Activated CD4-positive, CD25-positive, alpha-beta regulatory T cell treated with anti-CD3 and anti-CD28 coated beads, Interleukin-2, amount 50 U/mL, for 16 hours (primary cell): ENCODE measurements around the gene PRMT3.
"Not testable (repeated sequence)": the region's sequence is repeated elsewhere in the genome, so short reads cannot be mapped to it uniquely, and the experiment has no call there.

ENCODE experiments used
- DNase-seq: peaks from one replicate; pipeline ENCODE4 v3.0.0-alpha.2; 2020; ENCODE audit warnings: low read depth, low spot score

The PRMT3 gene

DNA sequence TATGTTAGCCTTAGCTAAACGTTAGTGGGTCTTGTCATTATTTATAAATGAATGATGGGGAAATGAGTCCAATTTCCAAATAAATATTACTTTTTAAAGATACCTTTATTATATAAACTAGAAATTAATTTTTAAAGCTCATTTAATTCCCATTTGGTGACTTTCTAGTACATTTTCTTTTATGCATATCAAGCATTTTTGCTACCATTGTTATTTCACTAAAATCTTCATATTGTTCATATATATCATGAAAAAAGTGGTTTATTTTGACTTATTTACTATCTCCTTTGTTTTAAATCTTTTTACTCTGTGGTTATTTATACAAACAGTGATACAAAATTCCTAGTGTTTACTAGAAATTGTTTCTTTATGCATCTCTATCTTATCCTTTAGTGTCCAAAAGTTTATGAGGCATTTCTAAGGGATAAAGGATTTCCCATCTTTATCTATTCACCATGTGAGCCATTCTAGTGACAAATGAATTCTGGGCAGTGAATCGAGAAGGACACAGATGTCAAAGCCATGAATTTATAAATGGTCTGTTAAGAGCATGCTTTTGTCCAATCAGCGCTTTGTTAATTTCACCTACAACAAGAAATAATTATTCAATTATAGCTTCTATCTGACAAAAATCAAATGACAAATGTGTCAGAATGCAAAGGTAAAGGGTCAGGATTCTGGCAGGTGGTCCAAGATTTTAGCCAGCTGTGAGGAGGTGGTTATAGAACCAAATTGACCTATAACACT is 70.6 kb downstream of the PRMT3 start:
- DNase-seq = no peak

DNA sequence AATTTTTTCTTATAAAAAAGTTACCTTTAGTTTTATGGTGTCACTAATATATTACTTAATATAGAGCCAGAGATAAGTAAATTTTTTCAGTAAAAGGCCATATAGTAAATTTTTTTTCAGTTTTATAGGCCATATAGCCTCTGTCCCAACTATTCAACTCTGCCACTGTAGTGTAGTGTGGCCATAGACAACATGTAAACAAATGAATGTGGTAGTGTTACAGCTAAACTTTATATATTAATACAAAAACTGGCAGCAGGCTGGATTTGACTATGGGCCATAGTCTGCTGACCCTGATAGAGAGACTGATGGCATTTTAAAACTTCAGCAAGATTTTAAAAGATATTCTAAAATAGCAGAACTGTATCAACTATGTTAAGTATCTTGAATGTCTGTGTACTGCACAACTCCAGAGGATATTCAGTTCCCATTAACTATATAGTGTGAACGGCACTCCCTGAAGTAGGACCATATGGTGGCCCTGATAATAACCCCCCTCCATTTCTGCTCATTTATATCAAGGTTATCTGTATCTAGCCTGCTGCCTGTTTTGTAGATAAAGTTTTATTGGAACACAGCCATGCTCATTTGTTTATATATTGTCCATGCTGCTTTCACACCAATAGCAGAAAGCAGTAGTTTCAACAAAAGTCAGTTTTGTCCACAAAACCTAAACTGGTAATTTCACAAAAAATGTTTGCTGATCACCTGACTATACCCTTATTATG is 71.6 kb downstream of the PRMT3 start:
- no peak for DNase-seq

DNA sequence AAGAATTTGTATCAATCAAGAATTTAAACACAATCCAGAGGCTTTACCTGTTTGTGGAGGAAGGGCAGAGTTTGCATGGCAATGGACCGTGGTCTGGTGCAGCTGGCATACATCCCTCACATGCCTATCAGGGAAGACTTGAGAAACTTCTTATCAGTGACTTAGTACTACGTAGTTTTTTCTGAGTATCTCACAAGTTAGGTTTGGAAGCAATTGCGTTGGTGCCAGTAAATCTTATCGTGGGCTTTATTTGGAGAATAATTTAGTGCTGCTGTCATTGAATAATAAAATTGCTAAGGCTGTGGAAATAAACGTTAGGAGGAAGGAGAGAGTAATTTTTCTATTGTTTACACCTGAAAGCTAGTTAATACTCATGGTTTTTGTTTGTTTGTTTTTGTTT is 72.3 kb downstream of the PRMT3 start:
- no peak for DNase-seq

DNA sequence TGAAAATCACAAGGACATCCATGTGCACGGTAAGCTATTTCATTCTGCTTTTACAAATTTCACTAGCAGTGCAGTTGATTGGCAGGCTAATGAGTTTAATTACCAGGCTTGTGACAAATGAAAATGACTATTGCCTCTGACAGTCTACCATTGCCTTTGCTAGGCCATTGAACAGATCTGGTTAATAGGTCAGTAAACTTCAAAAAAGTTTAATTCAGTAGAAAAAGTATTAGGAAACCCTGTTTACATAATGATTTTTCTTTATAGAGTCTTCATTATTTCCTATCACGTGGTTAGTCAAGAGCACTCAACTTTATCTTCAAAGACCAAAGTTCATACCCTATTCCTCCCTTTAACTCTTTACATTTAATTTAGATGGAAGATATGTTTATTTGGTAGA is 77.0 kb downstream of the PRMT3 start:
- no peak for DNase-seq

DNA sequence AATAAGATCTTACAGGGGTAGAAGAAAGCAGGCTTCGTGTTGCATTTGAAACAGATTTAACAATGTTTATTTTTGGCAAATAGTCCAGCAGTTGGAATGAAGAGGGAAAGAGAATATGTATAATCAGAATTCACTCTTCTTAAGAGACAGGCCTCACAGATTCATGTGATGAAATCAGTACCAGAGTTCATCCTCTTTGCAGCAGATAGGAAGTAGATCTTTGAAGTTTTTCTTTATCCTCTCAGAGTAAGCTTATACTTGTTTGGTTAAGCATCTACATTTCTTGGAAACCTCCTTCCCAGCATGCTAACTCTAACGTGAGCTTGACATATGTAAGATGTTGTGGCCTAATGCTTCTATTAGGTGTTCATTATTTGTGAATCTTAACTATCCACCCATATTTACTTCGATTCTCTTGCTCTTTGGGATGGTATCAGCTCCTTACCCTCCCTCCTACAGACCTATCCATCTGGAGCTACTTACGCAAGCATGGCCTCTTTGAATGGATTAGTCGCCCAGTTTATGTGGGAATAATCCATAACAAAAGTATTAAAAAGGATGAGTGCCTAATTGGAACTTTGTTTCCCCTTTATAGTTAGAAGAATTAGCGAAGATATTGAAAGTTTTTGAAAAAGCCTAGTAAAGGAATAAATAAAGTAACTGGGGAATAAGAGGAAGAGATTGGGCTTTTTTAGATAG is 80.1 kb downstream of the PRMT3 start:
- DNase-seq = no peak

DNA sequence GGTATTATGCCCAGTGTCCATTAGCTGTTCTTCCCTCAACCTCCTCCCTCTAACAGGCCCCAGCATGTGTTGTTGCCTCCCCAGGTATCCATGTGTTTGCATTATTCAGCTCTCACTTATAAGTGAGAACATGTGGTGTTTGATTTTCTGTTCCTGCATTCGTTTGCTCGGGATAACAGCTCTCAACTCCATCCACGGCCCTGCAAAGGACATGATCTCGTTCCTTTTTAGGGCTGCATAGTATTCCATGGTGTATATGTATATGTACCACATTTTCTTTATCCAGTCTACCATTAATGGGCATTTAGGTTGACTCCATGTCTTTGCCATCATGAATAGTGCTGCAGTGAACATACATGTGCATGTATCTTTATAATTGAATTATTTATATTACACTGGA is 82.8 kb downstream of the PRMT3 start:
- no peak for DNase-seq

DNA sequence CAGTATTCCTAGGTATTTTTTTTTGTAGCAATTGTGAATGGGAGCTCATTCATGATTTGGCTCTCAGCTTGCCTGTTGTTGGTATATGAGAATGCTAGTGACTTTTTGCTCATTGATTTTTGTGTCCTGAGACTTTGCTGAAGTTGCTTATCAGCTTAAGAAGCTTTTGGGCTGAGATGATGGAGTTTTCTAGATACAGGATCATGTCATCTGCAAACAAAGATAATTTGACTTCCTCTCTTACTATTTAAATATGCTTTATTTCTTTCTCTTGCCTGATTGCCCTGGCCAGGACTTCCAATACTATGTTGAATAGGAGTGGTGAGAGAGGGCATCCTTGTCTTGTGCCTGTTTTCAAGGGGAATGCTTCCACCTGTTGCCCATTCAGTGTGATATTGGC is 84.4 kb downstream of the PRMT3 start:
- DNase-seq = not testable (repeated sequence)

DNA sequence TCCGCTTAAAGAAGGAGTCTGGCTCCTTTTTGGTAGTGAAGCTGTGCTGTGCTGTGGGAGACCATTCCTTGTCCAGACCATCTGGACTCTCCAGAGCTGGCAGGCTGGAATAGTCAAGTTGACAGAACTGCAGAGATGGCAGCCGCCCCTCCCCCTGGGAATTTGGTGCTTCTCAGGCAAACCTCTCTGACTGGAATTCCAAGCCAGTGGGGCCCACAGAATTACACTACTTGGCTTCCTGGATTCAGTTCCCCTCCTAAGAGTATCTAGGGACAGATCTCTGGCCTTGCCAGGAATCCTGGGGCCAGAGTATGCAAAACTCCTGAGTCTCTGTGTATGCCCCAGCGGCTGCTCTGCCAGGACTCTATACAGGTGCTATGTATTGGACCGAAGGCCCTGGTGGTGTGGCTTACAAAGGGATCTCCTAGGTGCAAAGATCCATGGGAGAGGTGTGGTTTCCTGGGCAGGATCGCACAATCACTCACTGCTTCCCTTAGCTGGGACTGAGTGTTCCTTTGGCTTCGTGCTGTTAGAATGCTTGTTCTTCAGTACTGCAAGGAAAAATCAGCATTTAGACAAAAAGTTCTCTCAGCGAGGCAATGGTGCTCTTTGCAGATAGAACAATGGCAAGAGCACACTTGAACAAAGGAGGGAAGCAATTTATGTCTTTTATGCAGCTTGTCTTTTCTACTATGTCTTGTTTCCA is 86.8 kb downstream of the PRMT3 start:
- no peak for DNase-seq

DNA sequence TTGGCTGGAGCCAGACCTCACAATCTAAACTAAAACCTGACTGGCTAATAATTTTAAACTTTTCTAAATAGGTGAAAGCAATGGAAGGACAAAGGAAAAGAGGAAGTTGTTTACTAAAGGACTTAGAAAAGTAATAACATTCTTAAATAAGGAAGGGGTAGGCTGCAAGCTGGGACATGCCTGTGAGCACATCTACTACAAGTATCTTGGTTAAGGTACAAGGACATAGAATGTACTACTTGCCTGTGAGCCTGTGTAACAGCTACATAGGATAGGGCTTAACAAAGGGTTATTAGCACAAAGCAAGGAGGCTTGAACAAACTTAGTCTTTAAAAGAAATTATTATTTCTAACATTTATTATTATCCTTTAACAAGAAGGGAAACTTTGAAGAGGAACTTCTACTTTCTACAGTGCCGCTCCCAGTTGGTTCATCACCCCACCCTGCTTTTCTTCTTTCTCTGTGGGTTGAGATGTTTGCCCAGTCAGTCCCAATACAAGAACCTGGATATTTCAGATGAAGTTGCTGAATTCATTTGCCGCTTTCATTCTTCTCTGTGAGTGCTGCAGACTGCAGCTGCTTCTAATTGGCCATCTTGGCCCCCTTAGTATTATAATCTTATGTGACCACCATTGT is 87.5 kb downstream of the PRMT3 start:
- no peak for DNase-seq

DNA sequence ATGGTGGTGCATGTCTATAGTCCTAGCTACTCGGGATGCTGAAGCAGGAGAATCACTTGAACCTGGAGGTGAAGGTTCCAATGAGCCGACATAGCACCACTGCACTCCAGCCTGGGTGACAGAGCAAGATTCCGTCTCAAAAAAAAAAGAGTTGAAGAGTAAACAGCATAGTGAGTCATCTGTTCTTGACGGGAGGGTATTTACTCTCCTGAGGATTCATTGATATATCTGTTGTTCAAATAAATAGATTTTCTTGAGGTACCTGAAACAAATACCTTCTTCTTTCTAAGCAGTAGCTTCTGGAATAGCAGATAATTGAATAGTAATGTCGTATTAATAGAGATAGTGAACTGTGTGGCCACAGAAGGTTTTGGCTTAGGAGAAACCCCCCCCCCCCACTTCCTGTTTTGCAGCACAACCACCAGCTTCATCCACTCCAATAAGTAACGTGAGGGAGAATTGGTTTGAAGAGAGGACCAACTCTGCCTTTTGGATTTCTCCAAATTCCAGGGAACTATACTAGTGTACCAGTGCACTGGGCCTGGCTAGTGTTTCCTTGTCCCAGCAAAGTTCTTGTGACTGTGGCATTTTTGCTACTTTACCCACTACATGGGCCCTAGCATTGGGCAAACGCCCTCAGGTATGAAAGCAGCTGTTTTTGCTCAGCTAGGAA is 90.0 kb downstream of the PRMT3 start:
- DNase-seq = no peak

DNA sequence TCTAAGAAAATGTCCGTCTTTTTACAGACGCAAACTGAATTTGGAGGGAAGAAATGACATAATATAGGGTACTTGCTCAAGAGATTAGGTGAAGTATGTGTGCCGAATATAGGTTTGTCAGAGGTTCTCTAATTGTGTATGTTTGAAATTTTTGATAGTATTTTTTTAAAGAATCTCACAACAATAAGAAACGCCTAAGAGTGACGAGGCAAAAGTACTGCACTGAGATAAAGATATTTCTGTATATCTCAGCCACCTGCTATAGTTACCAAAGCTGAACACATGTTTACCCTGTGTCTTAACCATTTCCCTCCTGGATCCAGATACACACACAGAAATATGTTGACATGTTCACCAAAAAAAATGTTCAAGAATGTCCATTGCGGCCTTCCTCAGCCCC is 92.0 kb downstream of the PRMT3 start:
- no peak for DNase-seq

DNA sequence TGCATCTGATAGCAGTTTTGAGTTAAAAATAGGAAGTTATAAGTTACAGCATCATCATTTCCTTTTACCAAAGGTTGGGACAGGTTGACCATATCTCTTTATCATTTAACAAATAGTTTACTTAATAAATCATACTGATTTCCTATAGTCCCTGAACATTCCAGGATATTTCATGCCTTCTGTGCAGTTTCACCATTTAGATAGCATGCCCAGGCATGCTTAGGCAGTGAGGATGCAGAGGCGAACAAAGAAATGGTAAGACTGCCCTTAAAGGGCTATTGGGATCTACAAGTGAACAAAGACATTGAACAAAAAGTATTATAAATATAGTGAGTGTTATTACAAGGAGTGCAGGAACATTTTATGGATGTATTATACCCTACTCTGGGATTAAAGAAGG is 96.4 kb downstream of the PRMT3 start:
- no peak for DNase-seq

DNA sequence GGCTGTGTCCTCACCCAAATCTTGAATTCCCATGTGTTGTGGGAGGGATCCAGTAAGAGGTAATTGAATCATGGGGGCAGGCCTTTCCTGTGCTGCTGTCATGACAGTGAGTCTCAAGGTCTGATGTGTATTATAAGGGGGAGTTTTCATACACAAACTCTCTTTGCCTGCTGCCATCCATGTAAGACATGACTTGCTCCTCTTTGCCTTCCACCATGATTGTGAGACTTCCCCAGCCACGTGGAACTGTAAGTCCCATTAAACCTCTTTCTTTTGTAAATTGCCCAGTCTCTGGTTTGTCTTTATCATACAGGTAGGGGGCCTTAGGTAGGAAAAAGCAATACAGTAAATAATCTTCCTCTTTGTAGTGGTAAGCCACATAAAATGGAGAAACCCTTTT is 96.9 kb downstream of the PRMT3 start:
- DNase-seq = not testable (repeated sequence)

DNA sequence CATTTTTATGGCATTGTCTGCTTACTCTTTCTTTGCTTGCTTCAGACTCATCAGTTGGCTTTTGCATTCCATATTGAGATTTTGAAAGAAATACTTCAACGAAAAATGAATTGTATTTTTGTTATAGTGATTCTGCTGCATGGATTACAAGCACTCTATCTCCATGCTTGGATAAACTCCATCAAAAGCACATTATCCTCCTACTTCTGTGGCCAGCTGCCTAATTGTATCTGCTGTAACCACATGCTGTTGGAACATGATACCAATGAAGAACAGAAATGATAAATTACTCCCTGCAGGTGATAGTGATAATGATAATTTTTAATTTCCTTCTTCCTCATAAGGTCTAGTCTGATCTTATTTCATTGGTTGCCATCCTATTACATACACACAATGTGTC is 100.8 kb downstream of the PRMT3 start:
- no peak for DNase-seq

DNA sequence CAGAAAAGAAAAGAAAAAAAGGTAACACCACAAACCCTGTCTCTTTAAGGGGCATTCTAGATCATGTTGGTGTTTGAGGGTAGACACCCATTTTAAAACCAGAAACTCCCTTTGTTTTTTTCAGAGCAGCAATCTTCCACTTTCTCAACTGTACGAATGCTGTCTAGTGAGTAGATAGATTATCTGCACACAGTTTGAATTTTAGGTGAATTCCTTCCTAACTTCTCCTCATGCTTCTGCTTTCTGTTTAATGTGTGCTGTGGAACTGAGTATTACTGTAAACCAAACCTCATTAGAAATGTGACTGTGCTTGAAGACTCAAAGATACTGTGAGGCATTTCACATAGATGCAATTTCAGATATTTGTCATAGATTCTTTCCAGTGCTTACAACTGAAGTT is 102.4 kb downstream of the PRMT3 start:
- no peak for DNase-seq

DNA sequence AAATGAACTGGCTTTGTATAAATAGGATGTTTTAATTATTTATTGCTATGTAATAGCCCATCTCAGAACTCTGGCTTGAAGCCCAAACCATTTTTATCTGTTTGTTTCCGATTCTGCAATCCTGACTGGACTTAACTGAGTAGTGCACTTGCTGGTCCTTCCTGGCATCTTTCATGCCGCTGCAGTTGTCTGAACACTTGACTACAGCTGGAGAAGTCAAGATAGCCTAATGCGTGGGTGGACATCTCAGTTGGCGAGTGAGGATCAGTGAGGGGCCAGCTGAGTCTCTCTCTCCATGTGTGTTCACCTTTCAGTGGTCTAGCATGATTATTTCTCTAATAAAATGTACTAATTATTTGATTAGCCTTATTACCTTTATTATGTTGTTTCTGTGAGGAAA is 105.8 kb downstream of the PRMT3 start:
- DNase-seq = no peak

DNA sequence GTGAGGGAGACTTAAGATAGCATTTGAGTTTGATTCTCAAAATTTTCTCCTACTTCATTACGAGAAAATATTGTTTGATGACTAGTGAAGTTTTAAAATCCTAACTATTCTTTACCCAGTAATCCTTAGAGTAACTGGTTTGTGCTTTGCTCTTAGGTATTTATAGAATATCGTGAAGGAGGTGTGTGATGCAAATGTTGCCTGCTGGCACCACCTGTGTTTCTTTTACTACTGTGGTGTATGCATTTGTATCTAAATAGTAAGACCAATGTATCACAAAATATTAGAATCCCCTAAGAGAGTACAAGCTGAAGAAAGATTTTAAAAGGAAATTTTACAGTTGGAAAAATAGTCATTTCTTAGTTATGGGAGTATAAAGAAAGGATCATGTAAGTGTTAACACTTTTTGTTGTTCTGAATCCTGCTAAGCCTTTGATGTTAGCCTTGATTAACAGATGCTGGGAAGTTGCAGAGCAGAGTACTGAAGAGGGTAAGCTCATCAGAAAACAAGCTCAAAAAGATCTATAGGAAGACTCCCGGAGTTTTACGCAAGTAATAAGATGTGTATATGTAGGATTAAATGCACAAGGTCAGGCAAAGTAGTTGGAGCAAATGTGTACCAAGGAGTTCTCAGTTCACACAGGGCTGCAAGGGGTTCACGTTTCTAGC is 109.7 kb downstream of the PRMT3 start:
- no peak for DNase-seq

DNA sequence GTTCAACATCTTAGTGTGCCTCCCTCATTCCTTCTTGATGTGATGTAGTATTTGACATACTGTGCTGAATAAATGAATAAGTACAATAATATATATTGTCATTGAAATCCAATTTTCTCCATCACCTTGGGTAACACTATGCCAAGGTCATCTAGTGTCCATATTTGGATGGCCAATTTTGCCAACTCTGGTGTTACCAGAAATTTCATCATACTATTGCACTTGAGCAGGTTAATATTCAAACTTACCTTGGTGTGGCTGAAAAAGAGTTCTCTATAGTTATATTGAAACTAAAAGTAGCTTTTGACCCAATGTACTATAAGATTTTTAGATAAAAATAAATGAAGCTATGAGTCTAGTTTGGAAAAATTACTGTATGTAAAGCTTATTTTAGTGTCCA is 113.7 kb downstream of the PRMT3 start:
- DNase-seq = no peak

DNA sequence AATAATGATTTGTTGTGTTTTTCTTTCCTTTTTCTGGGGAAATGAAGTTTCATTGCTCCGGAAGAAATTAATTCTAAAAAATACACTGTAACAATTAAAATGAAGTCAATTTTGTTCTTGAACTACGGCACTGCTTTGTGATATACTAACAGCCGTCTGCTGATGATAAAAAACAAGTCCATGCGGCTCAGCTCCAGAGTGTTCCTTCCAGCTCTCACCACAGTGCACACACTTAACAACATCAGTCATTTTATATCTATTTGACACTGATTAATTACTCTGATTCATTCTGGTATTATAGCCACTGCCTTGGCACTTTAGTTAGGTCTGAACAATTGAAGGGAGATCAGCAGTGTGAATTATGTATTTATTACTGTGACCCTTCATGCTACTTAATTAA is 114.5 kb downstream of the PRMT3 start:
- no peak for DNase-seq

DNA sequence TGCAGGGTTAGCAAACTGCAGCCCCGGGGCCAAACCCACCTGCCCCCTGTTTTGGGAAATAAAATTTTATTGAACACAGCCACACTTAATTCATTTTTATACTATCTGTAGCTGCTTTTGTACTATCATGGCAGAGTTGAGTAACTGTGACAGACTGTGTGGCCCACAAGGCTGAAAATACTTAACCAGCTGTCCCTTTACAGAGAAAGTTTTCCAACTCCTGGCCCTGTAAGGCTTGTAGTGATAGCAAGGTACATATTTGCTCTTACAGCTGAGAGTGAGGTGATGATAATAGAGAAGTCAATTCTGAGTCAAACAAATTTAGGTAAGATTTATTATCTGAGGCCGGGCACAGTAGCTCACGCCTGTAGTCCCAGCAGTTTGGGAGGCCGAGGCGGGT is 124.5 kb downstream of the PRMT3 start:
- DNase-seq = no peak

DNA sequence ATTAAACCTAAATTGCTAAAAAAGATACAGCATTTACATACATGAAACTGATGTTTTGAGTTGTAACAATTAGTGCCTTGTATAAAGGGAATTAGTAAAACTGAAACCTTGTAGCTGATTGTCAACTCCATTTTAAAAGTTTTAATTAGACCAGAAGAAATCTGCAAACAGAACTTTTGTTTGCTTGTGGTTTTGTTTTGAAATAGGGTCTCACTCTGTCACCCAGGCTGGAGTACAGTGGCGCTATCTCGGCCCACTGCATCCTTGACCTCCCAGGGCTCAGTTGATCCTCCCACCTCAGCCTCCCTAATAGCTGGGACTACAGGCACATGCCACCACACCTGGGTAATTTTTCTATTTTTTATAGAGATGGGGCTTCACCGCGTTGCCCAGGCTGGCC is 125.4 kb downstream of the PRMT3 start:
- no peak for DNase-seq
